Tibial nerve (tissue), 4 donors: ENCODE data around the gene LEPROT. TPM values are rescaled to one million over a fixed set of nuclear protein-coding genes. Genes with fewer than 3 reads are reported as not detected.
A peak's percentile ranks its signal among the peaks of the same experiment; 100 is the strongest.

Experiments used
- DNase-seq, 2 donors: peaks; one replicate each; pipeline ENCODE4 v3.0.0-alpha.2; 2019; ENCODE audit warnings: low spot score in 2 of 2
- H3K27ac ChIP-seq, 4 donors: fragments of 200-600 bp; sonication (generic) in 3 of 4; one replicate each; pipeline ENCODE4 v1.5.1; 2017 to 2019; ENCODE audit warnings: mild to moderate bottlenecking in 1 of 4
- H3K27me3 ChIP-seq, 2 donors: fragments of 200-600 bp; sonication (generic) in 1 of 2; one replicate each; pipeline versions ENCODE4 v1.5.1 to v1.6.0; 2017 to 2019
- H3K36me3 ChIP-seq, 3 donors: fragments of 200-600 bp; sonication (generic); one replicate each; pipeline ENCODE4 v1.5.1; 2018 to 2019
- H3K4me1 ChIP-seq, 4 donors: fragments of 200-600 bp; sonication (generic) in 3 of 4; one replicate each; pipeline ENCODE4 v1.5.1; 2017 to 2019
- H3K4me3 ChIP-seq, 4 donors: fragments of 200-600 bp; sonication (generic) in 3 of 4; one replicate each; pipeline ENCODE4 v1.5.1; 2017 to 2019; ENCODE audit warnings: mild to moderate bottlenecking in 1 of 4, moderate library complexity in 1 of 4
- H3K9me3 ChIP-seq, 4 donors: fragments of 200-600 bp; sonication (generic) in 3 of 4; one replicate each; pipeline ENCODE4 v1.5.1; 2017 to 2019
- EP300 ChIP-seq, 2 donors: sonication (generic); formaldehyde crosslinking; IDR thresholded peaks; one replicate each; pipeline ENCODE4 v1.6.1; 2017; ENCODE audit warnings: antibody characterized with exemption in 2 of 2, mild to moderate bottlenecking in 1 of 2
- POLR2A ChIP-seq, 2 donors: fragments of 450-650 bp; IDR thresholded peaks; one replicate each; pipeline ENCODE4 v1.6.1; 2017; ENCODE audit warnings: antibody characterized with exemption in 2 of 2, mild to moderate bottlenecking in 2 of 2, moderate library complexity in 2 of 2
- WGBS, 2 donors: methylation state at CpG; one replicate each; pipeline ENCODE4 v1.1.5; 2018; 5-methylcytosine and 5-hydroxymethylcytosine counted together
- total RNA-seq, 4 donors: library from RNA; depleted of rRNA; stranded (reverse); fragments of >200 nt; gene quantifications; one replicate each; pipeline ENCODE4 v1.1.0, GENCODE V29; 2016
- TF ChIP-seq, protein P1 (sequence below), 5 experiments: fragments of 200-600 bp in 3 of 5; fragments of 450-650 bp in 2 of 5; sonication (generic) in 3 of 5; IDR thresholded peaks; one replicate each; pipeline ENCODE4 v1.5.1; 2016 to 2019; ENCODE audit warnings: antibody characterized with exemption in 5 of 5, mild to moderate bottlenecking in 3 of 5, moderate library complexity in 2 of 5

The LEPROT gene, protein sequence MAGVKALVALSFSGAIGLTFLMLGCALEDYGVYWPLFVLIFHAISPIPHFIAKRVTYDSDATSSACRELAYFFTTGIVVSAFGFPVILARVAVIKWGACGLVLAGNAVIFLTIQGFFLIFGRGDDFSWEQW
- 10 to 100 TPM; 53.0 to 77.7 (median 67.9) TPM for total RNA-seq

DNA sequence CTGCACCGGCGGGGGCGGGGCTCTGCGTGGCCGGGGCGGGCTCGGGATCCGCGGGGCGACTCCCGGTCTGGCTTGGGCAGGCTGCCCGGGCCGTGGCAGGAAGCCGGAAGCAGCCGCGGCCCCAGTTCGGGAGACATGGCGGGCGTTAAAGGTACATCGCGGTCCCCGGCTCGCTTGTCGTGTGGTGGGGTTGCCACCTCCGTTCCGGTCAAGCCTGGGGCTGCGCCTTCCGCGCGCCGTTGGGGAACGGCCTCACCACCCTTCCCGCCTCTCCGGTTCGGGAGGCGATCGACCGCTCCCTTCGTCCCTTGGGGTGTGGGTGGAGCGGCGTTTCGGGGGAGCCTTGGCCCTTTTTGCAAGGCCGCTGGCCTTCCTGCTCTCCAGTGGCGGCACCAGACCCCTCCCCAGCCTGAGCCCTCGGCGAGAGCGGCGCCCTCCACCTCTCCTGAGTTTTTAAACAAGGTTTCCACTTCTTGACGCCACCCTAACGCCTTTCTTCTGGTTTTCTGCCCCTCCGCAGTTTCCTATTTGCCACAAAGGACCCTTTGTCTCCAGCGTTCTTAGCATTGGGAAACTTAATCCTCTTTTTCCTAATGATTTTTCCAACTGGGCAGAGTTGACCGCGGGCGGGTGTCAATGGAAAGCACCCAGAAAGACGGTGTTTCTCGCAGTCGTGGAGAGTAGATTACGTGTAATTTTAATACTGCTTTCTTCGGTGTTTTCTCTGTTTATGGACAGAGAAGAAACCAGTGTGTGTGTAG lies at the start of gene LEPROT, which contains the start of gene LEPR:
TSS of gene LEPROT (plus strand) at position 79 of the 761 bp plus-strand sequence. CDS start at position 136, 57 bp downstream.
TSS of gene LEPR (plus strand) at position 79 of the 761 bp plus-strand sequence. CDS start 144,898 bp downstream, outside the sequence.
- DNase-seq = peak in 1 of 2 donors; percentile 9
- peaks cover 0 to 41% (median 23%) of the 10 kb centered on the region in 4 donors for H3K4me1 ChIP-seq
- H3K27ac ChIP-seq = peak within 1 kb of the TSS; percentile 93 to 100 (median 96)
- H3K27me3 ChIP-seq = no peaks in the 10 kb centered on the region
- H3K9me3 ChIP-seq = no peaks in the 10 kb centered on the region
- 0% methylated on average over 25 to 47 of the region's 60 CpGs for WGBS, 2 donors
- peak within 1 kb of the TSS; percentile 75 to 97 (median 86) for H3K4me3 ChIP-seq
- peaks cover 0 to 7% (median 0%) of the 10 kb centered on the region in 3 donors for H3K36me3 ChIP-seq
- TF ChIP-seq POLR2A (IDR thresholded peaks at IDR 0.05) (peak; percentile 80 to 89), EP300 (IDR thresholded peaks at IDR 0.05) (peak in 1 of 2 donors; percentile 94)
- TF ChIP-seq, protein P1, sequence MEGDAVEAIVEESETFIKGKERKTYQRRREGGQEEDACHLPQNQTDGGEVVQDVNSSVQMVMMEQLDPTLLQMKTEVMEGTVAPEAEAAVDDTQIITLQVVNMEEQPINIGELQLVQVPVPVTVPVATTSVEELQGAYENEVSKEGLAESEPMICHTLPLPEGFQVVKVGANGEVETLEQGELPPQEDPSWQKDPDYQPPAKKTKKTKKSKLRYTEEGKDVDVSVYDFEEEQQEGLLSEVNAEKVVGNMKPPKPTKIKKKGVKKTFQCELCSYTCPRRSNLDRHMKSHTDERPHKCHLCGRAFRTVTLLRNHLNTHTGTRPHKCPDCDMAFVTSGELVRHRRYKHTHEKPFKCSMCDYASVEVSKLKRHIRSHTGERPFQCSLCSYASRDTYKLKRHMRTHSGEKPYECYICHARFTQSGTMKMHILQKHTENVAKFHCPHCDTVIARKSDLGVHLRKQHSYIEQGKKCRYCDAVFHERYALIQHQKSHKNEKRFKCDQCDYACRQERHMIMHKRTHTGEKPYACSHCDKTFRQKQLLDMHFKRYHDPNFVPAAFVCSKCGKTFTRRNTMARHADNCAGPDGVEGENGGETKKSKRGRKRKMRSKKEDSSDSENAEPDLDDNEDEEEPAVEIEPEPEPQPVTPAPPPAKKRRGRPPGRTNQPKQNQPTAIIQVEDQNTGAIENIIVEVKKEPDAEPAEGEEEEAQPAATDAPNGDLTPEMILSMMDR (IDR thresholded peaks at IDR 0.05) = peak in 1 of 5 experiments; percentile 11

DNA sequence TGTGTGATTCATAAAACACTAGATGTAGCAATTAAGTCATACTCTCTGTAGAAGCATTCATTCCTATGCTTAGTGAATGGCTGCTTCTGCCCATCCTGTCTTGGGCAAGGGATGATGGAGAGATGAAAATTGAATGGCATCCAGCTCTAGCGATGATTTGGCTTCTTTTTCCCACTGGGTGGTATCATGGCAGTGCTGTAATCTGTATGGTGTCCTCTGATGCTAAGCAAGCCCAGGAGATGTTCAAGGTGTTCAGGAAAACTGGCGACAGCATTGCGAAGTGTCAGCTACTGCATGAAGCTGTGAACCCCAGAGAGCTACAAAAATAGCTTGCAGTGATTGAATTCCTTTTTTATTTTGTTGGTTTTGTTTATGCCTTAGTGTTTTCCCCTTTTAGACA lies 48.9 kb upstream of the LEPROT start:
- no peaks in the 10 kb centered on the region for H3K27me3 ChIP-seq
- no peak overlapping the region for H3K4me3 ChIP-seq
- H3K36me3 ChIP-seq = peaks cover 0 to under 1% (median 0%) of the 10 kb centered on the region in 3 donors
- no peak overlapping the region for H3K27ac ChIP-seq
- H3K9me3 ChIP-seq = no peaks in the 10 kb centered on the region
- TF ChIP-seq, protein P1 (IDR thresholded peaks at IDR 0.05) = no peak
- no peak for TF ChIP-seq POLR2A (IDR thresholded peaks at IDR 0.05)
- TF ChIP-seq EP300 (IDR thresholded peaks at IDR 0.05) = no peak
- DNase-seq = no peak
- H3K4me1 ChIP-seq = no peaks in the 10 kb centered on the region
- WGBS, 2 donors = 94% methylated on average over 3 of the region's 3 CpGs

DNA sequence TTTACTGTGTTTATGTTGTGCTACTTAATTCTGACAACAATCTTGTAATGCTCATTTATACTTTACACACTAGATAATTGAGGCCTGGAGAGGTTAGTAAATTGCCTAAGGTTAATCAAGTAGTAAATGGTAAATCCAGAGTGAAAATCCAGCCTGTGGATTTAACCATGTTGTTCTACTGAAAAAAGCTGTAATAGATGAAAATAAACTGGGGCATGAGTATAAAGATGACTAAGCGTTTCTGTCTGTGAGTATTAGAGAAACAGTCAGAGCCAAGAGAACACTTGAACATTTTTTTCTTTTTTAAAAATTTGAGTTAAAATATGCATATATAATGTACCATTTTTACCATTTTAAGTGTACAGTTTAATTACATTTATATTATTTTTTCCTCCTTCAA lies 47.9 kb upstream of the LEPROT start:
- WGBS, 2 donors = 63 to 64% methylated on average over 1 of the region's 1 CpG
- Histone ChIP-seq H3K4me3 (no peak overlapping the region), H3K36me3 (no peaks in the 10 kb centered on the region), H3K27me3 (no peaks in the 10 kb centered on the region), H3K4me1 (no peaks in the 10 kb centered on the region), H3K27ac (no peak overlapping the region), H3K9me3 (no peaks in the 10 kb centered on the region)
- TF ChIP-seq EP300 (IDR thresholded peaks at IDR 0.05) (no peak), POLR2A (IDR thresholded peaks at IDR 0.05) (no peak)
- TF ChIP-seq, protein P1 (IDR thresholded peaks at IDR 0.05) = no peak
- DNase-seq = no peak

DNA sequence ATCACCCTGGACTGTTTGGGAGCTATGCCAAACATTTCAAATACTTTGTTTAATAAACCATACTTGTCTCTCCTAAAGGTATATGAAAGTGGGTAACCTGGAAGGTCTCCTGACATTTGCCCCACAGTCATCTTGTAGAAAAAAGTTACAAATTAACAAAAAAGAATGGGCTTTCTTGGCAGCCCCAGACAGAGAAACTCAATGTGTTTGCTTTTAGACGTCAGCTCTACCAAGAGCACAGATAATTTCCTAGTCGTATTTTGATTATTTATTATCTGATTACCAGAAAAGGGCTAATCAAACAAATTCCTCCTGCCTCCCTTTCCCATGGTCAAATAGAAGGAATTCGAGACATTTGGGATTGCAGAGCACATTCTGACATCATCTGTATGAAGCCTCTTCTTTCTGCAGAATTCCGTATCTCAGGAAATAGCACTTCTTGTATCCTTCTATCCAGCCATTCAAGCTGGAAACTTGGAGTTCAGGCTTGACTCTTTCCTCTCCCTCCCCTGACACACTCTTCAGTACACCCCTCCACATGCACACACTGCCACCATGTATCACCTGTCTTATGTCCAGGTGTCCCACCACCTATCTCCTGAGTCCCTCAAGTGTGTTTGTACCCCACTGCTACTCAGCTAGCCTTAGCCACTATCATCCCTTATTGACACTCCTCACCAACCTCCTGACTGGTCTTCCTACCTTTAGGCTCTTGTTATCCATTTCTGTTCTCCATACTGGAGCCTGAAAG lies 42.8 kb upstream of the LEPROT start:
- no peak overlapping the region for H3K4me3 ChIP-seq
- H3K27me3 ChIP-seq = no peaks in the 10 kb centered on the region
- H3K4me1 ChIP-seq = no peaks in the 10 kb centered on the region
- 82 to 85% methylated on average over 4 of the region's 4 CpGs for WGBS, 2 donors
- TF ChIP-seq EP300 (IDR thresholded peaks at IDR 0.05) = no peak
- no peak for TF ChIP-seq POLR2A (IDR thresholded peaks at IDR 0.05)
- TF ChIP-seq, protein P1 (IDR thresholded peaks at IDR 0.05) = no peak
- H3K27ac ChIP-seq = no peak overlapping the region
- H3K9me3 ChIP-seq = no peaks in the 10 kb centered on the region
- DNase-seq = no peak
- peaks cover 0 to 4% (median 0%) of the 10 kb centered on the region in 3 donors for H3K36me3 ChIP-seq
